ENCODE results near the gene CLEC10A.

GRCh38 chr17:7058831-7059447 is 21.1 kb downstream of the CLEC10A start:
- TF ChIP-seq CTCF (IDR thresholded peaks at IDR 0.05; ENCODE audit: insufficient read depth, low read length, poor library complexity, severe bottlenecking) (no peak), EZH2phosphoT487 (conservative IDR thresholded peaks at IDR 0.05; ENCODE audit: low read length) (no peak)
